PC-9 (cell line): ENCODE data around the gene SLC39A2. TPM values are rescaled to one million over a fixed set of nuclear protein-coding genes. Genes with fewer than 3 reads are reported as not detected.
"Not testable (repeated sequence)": the region's sequence is repeated elsewhere in the genome, so short reads cannot be mapped to it uniquely, and the experiment has no call there.

Experiments used
- BruUV-seq: library from RNA; stranded (reverse); fragments of 400-500 nt; replicated peaks from 2 replicates; lab custom pipeline; 2021; lab: Mats Ljungman, UMichigan
- CTCF ChIA-PET: fragments of 300-600 bp; sonication (Branson Sonifier 250); formaldehyde crosslinking; loops from one replicate; lab custom pipeline; 2022; ENCODE audit warnings: antibody characterized with exemption; lab: Charles Lee
- POLR2A ChIA-PET: fragments of 300-600 bp; sonication (Branson Sonifier 250); formaldehyde crosslinking; loops from one replicate; lab custom pipeline; 2022; ENCODE audit warnings: antibody characterized with exemption; ENCODE audit not compliant: unreplicated experiment; lab: Charles Lee
- DNase-seq, 2 experiments: peaks; one replicate each; pipeline versions ENCODE4 v3.0.0 to v3.0.0-alpha.2; 2015 to 2022; ENCODE audit warnings: mixed read lengths in 1 of 2
- H2AFZ ChIP-seq: fragments of 200-600 bp; sonication (generic); 2 replicates; pipeline ENCODE4 v1.8.1; 2017; ENCODE audit warnings: antibody characterized with exemption
- H3F3A ChIP-seq: fragments of 200-600 bp; sonication (generic); 2 replicates; pipeline ENCODE4 v1.8.1; 2017; ENCODE audit warnings: antibody characterized with exemption, mild to moderate bottlenecking, low read depth; ENCODE audit not compliant: insufficient read depth
- H3K27ac ChIP-seq: fragments of 200-600 bp; sonication (generic); 2 replicates; pipeline ENCODE4 v1.6.1; 2016; ENCODE audit warnings: mixed run types
- H3K27me3 ChIP-seq: fragments of 200-600 bp; sonication (generic); 2 replicates; pipeline ENCODE4 v1.6.1; 2016; ENCODE audit warnings: low read depth, mixed run types; ENCODE audit not compliant: insufficient read depth
- H3K36me3 ChIP-seq: fragments of 200-600 bp; sonication (generic); 2 replicates; pipeline ENCODE4 v1.6.1; 2016; ENCODE audit warnings: low read depth, mixed run types
- H3K4me1 ChIP-seq: fragments of 200-600 bp; sonication (generic); replicated peaks from 2 replicates; pipeline ENCODE4 v1.6.1; 2016; ENCODE audit warnings: mixed run types; ENCODE audit not compliant: insufficient read depth
- H3K4me2 ChIP-seq: fragments of 200-600 bp; sonication (generic); 2 replicates; pipeline ENCODE4 v1.6.1; 2017; ENCODE audit warnings: mixed run types
- H3K4me3 ChIP-seq: fragments of 200-600 bp; sonication (generic); 2 replicates; pipeline ENCODE4 v1.6.1; 2016; ENCODE audit warnings: mixed run types
- H3K79me2 ChIP-seq: fragments of 200-600 bp; sonication (generic); 2 replicates; pipeline ENCODE4 v1.6.1; 2017; ENCODE audit warnings: low read depth, mixed run types
- H3K9me2 ChIP-seq: fragments of 200-600 bp; sonication (generic); 2 replicates; pipeline ENCODE4 v1.8.1; 2017; ENCODE audit warnings: mild to moderate bottlenecking; ENCODE audit not compliant: insufficient read depth
- H3K9me3 ChIP-seq: fragments of 200-600 bp; sonication (generic); 2 replicates; pipeline ENCODE4 v1.8.1; 2016; ENCODE audit warnings: low read depth; ENCODE audit not compliant: insufficient read depth
- H4K20me1 ChIP-seq: fragments of 200-600 bp; sonication (generic); 2 replicates; pipeline ENCODE4 v1.8.1; 2017; ENCODE audit not compliant: insufficient read depth
- CTCF ChIP-seq: fragments of 200-600 bp; sonication (generic); conservative IDR thresholded peaks from 2 replicates; pipeline ENCODE4 v1.6.1; 2017; ENCODE audit warnings: mixed run types, antibody characterized with exemption, mild to moderate bottlenecking, moderate library complexity
- EZH2 ChIP-seq: fragments of 200-600 bp; sonication (generic); IDR thresholded peaks from 2 replicates; pipeline ENCODE4 v1.8.0; 2017; ENCODE audit warnings: antibody characterized with exemption, low read depth
- intact Hi-C: fragments of 100-400 bp; cut with micrococcal nuclease; formaldehyde crosslinking; loops from one replicate; pipeline ENCODE4 v1.10.0; 2022; ENCODE audit not compliant: unreplicated experiment
- total RNA-seq: library from RNA; stranded (reverse); gene quantifications from 2 replicates; pipeline ENCODE4 v1.2.3, GENCODE V29; 2021

The SLC39A2 gene
- total RNA-seq, 1 experiment from 2014 or later = 0.35 TPM

- H3K9me3 ChIP-seq = no peaks in the 10 kb centered on the region
- TF ChIP-seq EZH2 (no peak), CTCF (no peak)
- no peaks in the 10 kb centered on the region for H3F3A ChIP-seq
- POLR2A ChIA-PET = no interaction called here
- no peaks in the 10 kb centered on the region for H3K79me2 ChIP-seq
- no peak for DNase-seq
- no peaks in the 10 kb centered on the region; the same call in 1 of the 2 replicates for H3K27me3 ChIP-seq
- H4K20me1 ChIP-seq = no peaks in the 10 kb centered on the region
- H3K4me3 ChIP-seq = no peak overlapping the region
- CTCF ChIA-PET = no interaction called here
- no peaks in the 10 kb centered on the region for H3K36me3 ChIP-seq
- no peak overlapping the region for H3K27ac ChIP-seq
- no peak overlapping the region for H3K4me2 ChIP-seq
- no peaks in the 10 kb centered on the region for H3K4me1 ChIP-seq
- H3K9me2 ChIP-seq = no peaks in the 10 kb centered on the region
- BruUV-seq = no TSS peak
- no peak overlapping the region for H2AFZ ChIP-seq
- intact Hi-C loops = no loop called here
These were observed 42.6 kb upstream of the SLC39A2 start for GRCh38 chr14:20956376-20956976.

GRCh38 chr14:20958946-20959345 lies 40.1 kb upstream of the SLC39A2 start:
- H3K4me3 ChIP-seq, H3K9me2 ChIP-seq, H3F3A ChIP-seq, POLR2A ChIA-PET, CTCF ChIA-PET, H3K9me3 ChIP-seq, H3K36me3 ChIP-seq, H3K27ac ChIP-seq, H2AFZ ChIP-seq, H4K20me1 ChIP-seq, H3K27me3 ChIP-seq, DNase-seq, intact Hi-C loops, H3K79me2 ChIP-seq, BruUV-seq, H3K4me2 ChIP-seq, H3K4me1 ChIP-seq: not testable (repeated sequence)

GRCh38 chr14:20969336-20969735 lies 29.8 kb upstream of the SLC39A2 start:
- H3K36me3 ChIP-seq = no peaks in the 10 kb centered on the region
- H3K9me3 ChIP-seq = no peaks in the 10 kb centered on the region
- POLR2A ChIA-PET = no interaction called here
- H3F3A ChIP-seq = no peaks in the 10 kb centered on the region; the same call in 1 of the 2 replicates
- H3K4me1 ChIP-seq = no peaks in the 10 kb centered on the region
- DNase-seq = no peak
- CTCF ChIA-PET = no interaction called here
- H3K79me2 ChIP-seq = no peaks in the 10 kb centered on the region
- H3K4me2 ChIP-seq = no peak overlapping the region
- H3K27me3 ChIP-seq = no peaks in the 10 kb centered on the region
- H3K27ac ChIP-seq = no peak overlapping the region
- BruUV-seq = no TSS peak
- intact Hi-C loops = no loop called here
- no peak overlapping the region for H3K4me3 ChIP-seq
- TF ChIP-seq CTCF (no peak), EZH2 (no peak)
- no peaks in the 10 kb centered on the region for H4K20me1 ChIP-seq
- H3K9me2 ChIP-seq = no peaks in the 10 kb centered on the region
- no peak overlapping the region for H2AFZ ChIP-seq
